MM.1S (cell line): ENCODE measurements around the gene ZNF224.

Experiments used
- EZH2 ChIP-seq: fragments of 300-600 bp; sonication (generic); optimal IDR thresholded peaks from 2 replicates; pipeline ENCODE3; 2017; ENCODE audit warnings: low read depth, mild to moderate bottlenecking, antibody characterized with exemption, low read length, mixed read lengths
- TF ChIP-seq, protein P1 (sequence below): fragments of 300-600 bp; sonication (generic); IDR thresholded peaks from 2 replicates; pipeline ENCODE4 v1.5.1; 2016; ENCODE audit warnings: antibody characterized with exemption, low read length, mixed read lengths

DNA sequence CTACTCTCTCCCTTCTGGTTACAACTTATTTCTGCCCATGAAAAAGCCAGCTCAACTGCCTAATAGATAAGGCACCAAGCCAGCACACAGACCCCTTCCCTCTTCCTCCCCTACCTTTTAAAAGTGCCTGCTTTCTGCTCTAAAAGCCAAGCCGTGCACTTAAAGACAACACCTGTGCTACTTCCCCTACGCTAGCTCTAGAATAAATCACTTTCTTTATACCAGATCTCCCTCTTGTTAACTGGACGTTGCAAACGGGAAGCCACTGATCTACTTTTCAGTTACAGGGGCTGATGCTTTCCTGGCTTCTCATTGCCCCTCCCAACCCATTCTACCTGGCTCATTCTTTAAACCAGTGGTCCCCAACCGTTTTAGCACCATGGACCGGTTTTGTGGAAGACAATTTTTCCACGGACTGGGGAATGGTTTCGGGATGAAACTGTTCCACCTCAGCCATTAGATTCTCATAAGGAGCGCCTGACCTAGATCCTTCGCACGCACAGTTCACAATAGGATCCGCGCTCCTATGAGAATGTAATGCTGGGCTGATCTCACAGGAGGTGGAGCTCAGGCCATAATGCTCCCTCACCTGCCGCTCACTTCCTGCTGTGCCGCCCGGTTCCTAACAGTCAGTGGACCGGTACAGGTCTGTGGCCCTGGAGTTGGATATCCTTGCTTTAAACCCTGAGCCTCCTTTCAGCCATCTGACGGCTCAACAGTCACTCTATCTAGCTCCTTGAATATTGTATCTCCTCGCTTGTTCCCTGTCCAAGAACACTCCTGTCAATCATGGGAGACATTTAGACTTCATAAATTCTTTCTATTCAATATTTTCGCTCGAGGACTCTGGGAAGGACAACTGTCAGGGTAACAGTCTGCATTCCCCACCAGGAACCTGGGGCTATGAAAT lies 43.2 kb upstream of the ZNF224 start:
- TF ChIP-seq, protein P1, sequence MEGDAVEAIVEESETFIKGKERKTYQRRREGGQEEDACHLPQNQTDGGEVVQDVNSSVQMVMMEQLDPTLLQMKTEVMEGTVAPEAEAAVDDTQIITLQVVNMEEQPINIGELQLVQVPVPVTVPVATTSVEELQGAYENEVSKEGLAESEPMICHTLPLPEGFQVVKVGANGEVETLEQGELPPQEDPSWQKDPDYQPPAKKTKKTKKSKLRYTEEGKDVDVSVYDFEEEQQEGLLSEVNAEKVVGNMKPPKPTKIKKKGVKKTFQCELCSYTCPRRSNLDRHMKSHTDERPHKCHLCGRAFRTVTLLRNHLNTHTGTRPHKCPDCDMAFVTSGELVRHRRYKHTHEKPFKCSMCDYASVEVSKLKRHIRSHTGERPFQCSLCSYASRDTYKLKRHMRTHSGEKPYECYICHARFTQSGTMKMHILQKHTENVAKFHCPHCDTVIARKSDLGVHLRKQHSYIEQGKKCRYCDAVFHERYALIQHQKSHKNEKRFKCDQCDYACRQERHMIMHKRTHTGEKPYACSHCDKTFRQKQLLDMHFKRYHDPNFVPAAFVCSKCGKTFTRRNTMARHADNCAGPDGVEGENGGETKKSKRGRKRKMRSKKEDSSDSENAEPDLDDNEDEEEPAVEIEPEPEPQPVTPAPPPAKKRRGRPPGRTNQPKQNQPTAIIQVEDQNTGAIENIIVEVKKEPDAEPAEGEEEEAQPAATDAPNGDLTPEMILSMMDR, result no peak
- no peak for TF ChIP-seq EZH2
